Psoas muscle (tissue), 8 donors: ENCODE data around the gene CCDC12. TPM values are rescaled to one million over a fixed set of nuclear protein-coding genes. Genes with fewer than 3 reads are reported as not detected.
"Not testable (repeated sequence)": the region's sequence is repeated elsewhere in the genome, so short reads cannot be mapped to it uniquely, and the experiment has no call there.

Source experiments
- ATAC-seq, 4 donors: fragments of 200-7000 bp; cut with Tn5 transposase; one replicate each; pipeline ENCODE4 v1.9.1; 2020; ENCODE audit warnings: moderate library complexity in 3 of 4, mild to moderate bottlenecking in 2 of 4
- DNase-seq, 2 donors: peaks; one replicate each; pipeline ENCODE4 v3.0.0-alpha.2; 2020
- H3K27ac ChIP-seq: fragments of 200-600 bp; one replicate; pipeline ENCODE4 v1.8.0; 2022
- H3K27me3 ChIP-seq, 3 donors: fragments of 200-600 bp in 1 of 3; one replicate each; pipeline versions ENCODE4 v1.6.1 to v1.8.0; 2013 to 2022; ENCODE audit warnings: low read length in 2 of 3, mild to moderate bottlenecking in 2 of 3, moderate library complexity in 1 of 3; ENCODE audit not compliant: insufficient read depth in 3 of 3
- H3K36me3 ChIP-seq, 2 donors: fragments of 200-600 bp in 1 of 2; one replicate each; pipeline versions ENCODE4 v1.6.1 to v1.8.0; 2013 to 2022; ENCODE audit warnings: low read depth in 1 of 2, mild to moderate bottlenecking in 1 of 2, moderate library complexity in 1 of 2; ENCODE audit not compliant: insufficient read depth in 1 of 2
- H3K4me1 ChIP-seq: fragments of 200-600 bp; one replicate; pipeline ENCODE4 v1.8.0; 2022
- H3K4me3 ChIP-seq: fragments of 200-600 bp; one replicate; pipeline ENCODE4 v1.8.0; 2022; ENCODE audit warnings: mild to moderate bottlenecking
- H3K9me3 ChIP-seq: fragments of 200-600 bp; one replicate; pipeline ENCODE4 v1.8.0; 2022
- CTCF ChIP-seq: fragments of 200-600 bp; IDR thresholded peaks from one replicate; pipeline ENCODE4 v1.8.0; 2022; ENCODE audit warnings: antibody characterized with exemption
- whole genome bisulfite sequencing, 3 donors: extraction: QIAGEN DNeasy Blood & Tissue Kit; methylation state at CpG; one replicate each; pipeline versions ENCODE4 v1.1.6 to v1.1.7; 2013; 5-methylcytosine and 5-hydroxymethylcytosine counted together
- intact Hi-C, 2 donors: fragments of 100-400 bp; cut with DNase I; formaldehyde crosslinking; loops; one replicate each; pipeline versions ENCODE4 v1.11.0 to v1.14.2; 2022
- polyA plus RNA-seq, 3 donors: library from polyadenylated mRNA; stranded (reverse); fragments of 200-250 nt; gene quantifications; one replicate each; pipeline ENCODE4 v1.2.3, GENCODE V29; 2013
- total RNA-seq, 4 donors: library from RNA; stranded (reverse); fragmentation: NEBNext Ultra II Directional in 2 of 4; extraction: Animal tissue kit (Norgen Biotek cat#: 25700) in 2 of 4; gene quantifications; one replicate each; pipeline versions ENCODE4 v1.2.1 to v1.2.4, GENCODE V29; 2021 to 2023
- donor health status: healthy with polysubstance abuse.
- donor health status: DM: no; HTN: no; CAD: no; lungs with moderate emphysema.
- donor health status: Bipolar disorder and iron deficiency.
- donor health status: healthy.
- donor health status: DM: yes; HTN: yes; CAD: no.
- donor health status: DM: no; HTN: no; CAD: no.
- donor health status: DM: no; HTN: no; CAD: no.
- donor health status: DM: yes; HTN: yes; CAD: no.

CCDC12 gene
- total and polyA plus RNA-seq, 7 donors: 25.1 to 69.8 (median 36.4) TPM

- intact Hi-C loops: loop anchor here (5.0 kb wide), 1 partner anchor 33 kb away; no protein-coding TSS in a partner anchor
- ATAC-seq (peak; percentile 79 to 88 (median 84)), DNase-seq (peak; percentile 48 to 74)
- 8 to 16% (median 13%) methylated on average over 3 of the region's 3 CpGs for WGBS, 3 donors
- no peak for TF ChIP-seq CTCF
- Histone ChIP-seq H3K4me3 (peak overlapping the region; percentile 11), H3K36me3 (peaks cover 0 to 17% of the 10 kb centered on the region in 2 donors), H3K9me3 (no peaks in the 10 kb centered on the region), H3K27me3 (no peaks in the 10 kb centered on the region), H3K4me1 (peaks cover 90% of the 10 kb centered on the region), H3K27ac (peak overlapping the region; percentile 71)
Measured at GRCh38 chr3:46970391-46971091, 6.0 kb downstream of the CCDC12 start.

GRCh38 chr3:46968783-46969428, 7.6 kb downstream of the CCDC12 start:
- Histone ChIP-seq H3K27ac (no peak overlapping the region), H3K4me3 (no peak overlapping the region), H3K27me3 (no peaks in the 10 kb centered on the region), H3K4me1 (peaks cover 80% of the 10 kb centered on the region), H3K9me3 (no peaks in the 10 kb centered on the region), H3K36me3 (peaks cover 0 to 20% of the 10 kb centered on the region in 2 donors)
- intact Hi-C loops: no loop called here
- ATAC-seq (peak in 1 of 4 donors; percentile 18), DNase-seq (no peak)
- 42 to 58% (median 45%) methylated on average over 9 of the region's 9 CpGs for WGBS, 3 donors
- no peak for TF ChIP-seq CTCF

- ATAC-seq (no peak), DNase-seq (no peak)
- WGBS, 3 donors: 57 to 76% (median 60%) methylated on average over 5 of the region's 5 CpGs
- TF ChIP-seq CTCF: no peak
- Histone ChIP-seq H3K27me3 (no peaks in the 10 kb centered on the region), H3K4me1 (peaks cover 69% of the 10 kb centered on the region), H3K27ac (peak overlapping the region; percentile 4), H3K36me3 (peaks cover 0 to 15% of the 10 kb centered on the region in 2 donors), H3K9me3 (no peaks in the 10 kb centered on the region), H3K4me3 (no peak overlapping the region)
- intact Hi-C loops: no loop called here
Measured at GRCh38 chr3:46966811-46967210, 9.7 kb downstream of the CCDC12 start.

- Histone ChIP-seq H3K27ac (no peak overlapping the region), H3K4me3 (no peak overlapping the region), H3K27me3 (no peaks in the 10 kb centered on the region), H3K9me3 (no peaks in the 10 kb centered on the region), H3K36me3 (peaks cover 0 to 15% of the 10 kb centered on the region in 2 donors), H3K4me1 (peaks cover 69% of the 10 kb centered on the region)
- DNase-seq (no peak), ATAC-seq (no peak)
- intact Hi-C loops: no loop called here
- TF ChIP-seq CTCF: no peak
- WGBS, 3 donors: 70 to 83% (median 78%) methylated on average over 6 of the region's 6 CpGs
Measured at GRCh38 chr3:46965151-46965550, 11.4 kb downstream of the CCDC12 start.

GRCh38 chr3:46964038-46964590, 12.4 kb downstream of the CCDC12 start:
- peaks cover 69% of the 10 kb centered on the region for H3K4me1 ChIP-seq
- H3K9me3 ChIP-seq, H3K27ac ChIP-seq, DNase-seq, H3K4me3 ChIP-seq, H3K27me3 ChIP-seq, H3K36me3 ChIP-seq, intact Hi-C loops, ATAC-seq: not testable (repeated sequence)
- WGBS, 3 donors: 92 to 98% (median 94%) methylated on average over 21 to 36 of the region's 36 CpGs
